OCI-LY3 (cell line): Measurements from ENCODE around the gene ALS2.

ENCODE experiments used
- EZH2phosphoT487 ChIP-seq: fragments of 200-600 bp; shearing (Covaris generic); IDR thresholded peaks from 2 replicates; pipeline ENCODE4 v1.6.1; 2018; ENCODE audit warnings: antibody characterized with exemption, mixed run types, low read depth
- TF ChIP-seq, protein P1 (sequence below): fragments of 200-600, 300-600 bp; sonication (generic); IDR thresholded peaks from 2 replicates; pipeline ENCODE4 v1.5.1; 2014; ENCODE audit warnings: antibody characterized with exemption, low read length, low read depth

DNA sequence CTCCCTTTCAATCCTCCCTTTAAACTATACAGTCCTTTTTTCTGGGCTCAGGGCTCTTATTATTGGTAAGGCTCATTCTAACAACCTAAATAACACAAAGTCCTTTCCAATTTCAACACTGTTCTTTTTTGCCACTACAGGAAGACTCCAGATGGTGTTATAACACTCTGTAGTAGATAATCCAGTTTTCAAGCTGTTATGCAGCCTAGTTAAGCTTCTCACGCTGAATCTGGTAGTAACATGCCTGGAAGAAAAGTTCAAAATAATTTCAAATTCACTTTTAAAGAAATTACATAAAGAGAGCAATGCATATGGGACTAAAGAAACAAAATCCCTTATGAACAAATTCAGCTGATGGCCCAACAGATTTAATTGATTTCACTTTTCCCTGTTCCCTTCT lies 79.1 kb downstream of the ALS2 start:
- TF ChIP-seq, protein P1, sequence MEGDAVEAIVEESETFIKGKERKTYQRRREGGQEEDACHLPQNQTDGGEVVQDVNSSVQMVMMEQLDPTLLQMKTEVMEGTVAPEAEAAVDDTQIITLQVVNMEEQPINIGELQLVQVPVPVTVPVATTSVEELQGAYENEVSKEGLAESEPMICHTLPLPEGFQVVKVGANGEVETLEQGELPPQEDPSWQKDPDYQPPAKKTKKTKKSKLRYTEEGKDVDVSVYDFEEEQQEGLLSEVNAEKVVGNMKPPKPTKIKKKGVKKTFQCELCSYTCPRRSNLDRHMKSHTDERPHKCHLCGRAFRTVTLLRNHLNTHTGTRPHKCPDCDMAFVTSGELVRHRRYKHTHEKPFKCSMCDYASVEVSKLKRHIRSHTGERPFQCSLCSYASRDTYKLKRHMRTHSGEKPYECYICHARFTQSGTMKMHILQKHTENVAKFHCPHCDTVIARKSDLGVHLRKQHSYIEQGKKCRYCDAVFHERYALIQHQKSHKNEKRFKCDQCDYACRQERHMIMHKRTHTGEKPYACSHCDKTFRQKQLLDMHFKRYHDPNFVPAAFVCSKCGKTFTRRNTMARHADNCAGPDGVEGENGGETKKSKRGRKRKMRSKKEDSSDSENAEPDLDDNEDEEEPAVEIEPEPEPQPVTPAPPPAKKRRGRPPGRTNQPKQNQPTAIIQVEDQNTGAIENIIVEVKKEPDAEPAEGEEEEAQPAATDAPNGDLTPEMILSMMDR = no peak
- TF ChIP-seq EZH2phosphoT487 = no peak
